Stomach (tissue), 9 donors: ENCODE data around the gene SPATA12. TPM values are rescaled to one million over a fixed set of nuclear protein-coding genes. Genes with fewer than 3 reads are reported as not detected.
A peak's percentile ranks its signal among the peaks of the same experiment; 100 is the strongest.

ENCODE experiments used
- DNase-seq, 2 donors: peaks; one replicate each; pipeline versions ENCODE4 v3.0.0 to v3.0.0-alpha.2; 2013 to 2019
- H3K27ac ChIP-seq, 5 donors: fragments of 200-600 bp in 4 of 5; sonication (generic) in 4 of 5; one replicate each; pipeline ENCODE4 v1.5.1; 2013 to 2019; ENCODE audit warnings: mild to moderate bottlenecking in 1 of 5, moderate library complexity in 1 of 5
- H3K27me3 ChIP-seq, 3 donors: fragments of 200-600 bp; sonication (generic); one replicate each; pipeline ENCODE4 v1.5.1; 2017 to 2019; ENCODE audit warnings: mixed run types in 1 of 3
- H3K36me3 ChIP-seq, 4 donors: fragments of 200-600 bp; sonication (generic); 1 replicate in 3 of 4; 2 replicates in 1 of 4; pipeline ENCODE4 v1.5.1; 2016 to 2019
- H3K4me1 ChIP-seq, 4 donors: fragments of 200-600 bp; sonication (generic); one replicate each; pipeline ENCODE4 v1.5.1; 2016 to 2019
- H3K4me3 ChIP-seq, 4 donors: fragments of 200-600 bp; sonication (generic) in 3 of 4; one replicate each; pipeline ENCODE4 v1.5.1; 2016 to 2019; ENCODE audit warnings: mild to moderate bottlenecking in 1 of 4
- H3K9me3 ChIP-seq, 4 donors: fragments of 200-600 bp; sonication (generic); one replicate each; pipeline ENCODE4 v1.5.1; 2016 to 2019
- CTCF ChIP-seq, 7 experiments: fragments of 450-650 bp in 4 of 7; fragments of 200-600 bp in 3 of 7; sonication (generic) in 3 of 7; IDR thresholded peaks; one replicate each; pipeline ENCODE4 v1.5.1; 2016 to 2019; ENCODE audit warnings: antibody characterized with exemption in 7 of 7, control low read depth in 2 of 7, mild to moderate bottlenecking in 1 of 7
- EP300 ChIP-seq: sonication (generic); formaldehyde crosslinking; IDR thresholded peaks from one replicate; pipeline ENCODE4 v1.6.1; 2017; ENCODE audit warnings: antibody characterized with exemption
- POLR2A ChIP-seq, 4 donors: fragments of 450-650 bp; IDR thresholded peaks; one replicate each; pipeline ENCODE4 v1.6.1; 2016; ENCODE audit warnings: antibody characterized with exemption in 4 of 4, control low read depth in 2 of 4, mild to moderate bottlenecking in 1 of 4, moderate library complexity in 1 of 4
- POLR2AphosphoS5 ChIP-seq, 3 donors: sonication (generic); formaldehyde crosslinking; IDR thresholded peaks; one replicate each; pipeline ENCODE4 v1.6.1; 2016; ENCODE audit warnings: antibody characterized with exemption in 3 of 3
- WGBS, 5 donors: extraction: QIAGEN DNeasy Blood & Tissue Kit in 3 of 5; methylation state at CpG; one replicate each; pipeline versions ENCODE4 v1.1.5 to v1.1.7; 2013 to 2018; 5-methylcytosine and 5-hydroxymethylcytosine counted together
- intact Hi-C: fragments of 100-400 bp; cut with DNase I; formaldehyde crosslinking; loops from one replicate; pipeline ENCODE4 v1.15.1; 2023; ENCODE audit warnings: low total_unique reads
- polyA plus RNA-seq, 3 donors: library from polyadenylated mRNA; stranded (reverse); fragments of 200-250 nt; gene quantifications; one replicate each; pipeline ENCODE4 v1.2.3, GENCODE V29; 2013
- total RNA-seq, 5 donors: library from RNA; depleted of rRNA; stranded (reverse); fragments of >200 nt; gene quantifications; one replicate each; pipeline versions ENCODE4 v1.1.0 to v1.2.3, GENCODE V29; 2014 to 2016
- donor health status: healthy with polysubstance abuse.
- donor health status: Bipolar disorder and iron deficiency.
- donor health status: healthy.

The SPATA12 gene
- total and polyA plus RNA-seq, 8 donors = 0.05 to 0.31 TPM; not detected in 6

GRCh38 chr3:57015912-57016311, 44.6 kb upstream of the SPATA12 start:
- TF ChIP-seq POLR2AphosphoS5 (IDR thresholded peaks at IDR 0.05) (no peak), POLR2A (IDR thresholded peaks at IDR 0.05) (no peak), EP300 (no peak), CTCF (IDR thresholded peaks at IDR 0.05) (no peak)
- WGBS, 5 donors = 92 to 97% (median 96%) methylated on average over 6 of the region's 6 CpGs
- Histone ChIP-seq H3K4me3 (no peak overlapping the region), H3K27me3 (no peaks in the 10 kb centered on the region), H3K36me3 (no peaks in the 10 kb centered on the region), H3K9me3 (no peaks in the 10 kb centered on the region), H3K27ac (no peak overlapping the region), H3K4me1 (peaks cover 0 to 34% (median 18%) of the 10 kb centered on the region in 4 donors)
- intact Hi-C loops = no loop called here
- no peak for DNase-seq

- WGBS, 5 donors = 55 to 75% (median 65%) methylated on average over 8 of the region's 8 CpGs
- DNase-seq = peak in 1 of 2 donors; percentile 30
- H3K9me3 ChIP-seq = no peaks in the 10 kb centered on the region
- no peaks in the 10 kb centered on the region for H3K36me3 ChIP-seq
- intact Hi-C loops = no loop called here
- H3K4me1 ChIP-seq = peaks cover 0 to 29% (median 15%) of the 10 kb centered on the region in 4 donors
- no peak overlapping the region for H3K27ac ChIP-seq
- TF ChIP-seq POLR2A (IDR thresholded peaks at IDR 0.05) (no peak), CTCF (IDR thresholded peaks at IDR 0.05) (no peak), EP300 (no peak), POLR2AphosphoS5 (IDR thresholded peaks at IDR 0.05) (no peak)
- H3K4me3 ChIP-seq = no peak overlapping the region
- H3K27me3 ChIP-seq = no peaks in the 10 kb centered on the region
These were observed 43.0 kb upstream of the SPATA12 start for GRCh38 chr3:57017459-57017845.

GRCh38 chr3:57018246-57018645, 42.2 kb upstream of the SPATA12 start:
- peaks cover 0 to 29% (median 15%) of the 10 kb centered on the region in 4 donors for H3K4me1 ChIP-seq
- no peaks in the 10 kb centered on the region for H3K27me3 ChIP-seq
- no peak for TF ChIP-seq POLR2A (IDR thresholded peaks at IDR 0.05)
- no peak for TF ChIP-seq EP300
- no peak for TF ChIP-seq POLR2AphosphoS5 (IDR thresholded peaks at IDR 0.05)
- TF ChIP-seq CTCF (IDR thresholded peaks at IDR 0.05) = no peak
- H3K36me3 ChIP-seq = no peaks in the 10 kb centered on the region
- DNase-seq = no peak
- H3K27ac ChIP-seq = no peak overlapping the region
- H3K4me3 ChIP-seq = no peak overlapping the region
- intact Hi-C loops = no loop called here
- no peaks in the 10 kb centered on the region for H3K9me3 ChIP-seq

GRCh38 chr3:57019057-57019456, 41.4 kb upstream of the SPATA12 start:
- no peak for TF ChIP-seq CTCF (IDR thresholded peaks at IDR 0.05)
- no peak for TF ChIP-seq EP300
- no peak for TF ChIP-seq POLR2AphosphoS5 (IDR thresholded peaks at IDR 0.05)
- no peak for TF ChIP-seq POLR2A (IDR thresholded peaks at IDR 0.05)
- intact Hi-C loops = no loop called here
- Histone ChIP-seq H3K27me3 (no peaks in the 10 kb centered on the region), H3K27ac (no peak overlapping the region), H3K4me1 (peaks cover 0 to 27% (median 15%) of the 10 kb centered on the region in 4 donors), H3K36me3 (no peaks in the 10 kb centered on the region), H3K4me3 (no peak overlapping the region), H3K9me3 (no peaks in the 10 kb centered on the region)
- WGBS, 5 donors = 81 to 87% (median 84%) methylated on average over 3 of the region's 3 CpGs
- DNase-seq = no peak
